Esophagus squamous epithelium (tissue), 5 donors: ENCODE data around the gene RAB10. TPM values are rescaled to one million over a fixed set of nuclear protein-coding genes. Genes with fewer than 3 reads are reported as not detected.
"Not testable (repeated sequence)": the region's sequence is repeated elsewhere in the genome, so short reads cannot be mapped to it uniquely, and the experiment has no call there.

Experiments used
- DNase-seq: peaks from one replicate; lab custom pipeline; 2025; lab: John Stamatoyannopoulos, UW
- H3K27ac ChIP-seq, 4 donors: fragments of 200-600 bp; sonication (generic); one replicate each; pipeline ENCODE4 v1.5.1; 2016 to 2019; ENCODE audit warnings: mild to moderate bottlenecking in 1 of 4
- H3K27me3 ChIP-seq, 4 donors: fragments of 200-600 bp; sonication (generic); 1 replicate in 3 of 4; 2 replicates in 1 of 4; pipeline versions ENCODE4 v1.5.1 to v1.6.0; 2017 to 2021; ENCODE audit warnings: antibody characterized with exemption in 1 of 4
- H3K36me3 ChIP-seq, 3 donors: fragments of 200-600 bp; sonication (generic); one replicate each; pipeline ENCODE4 v1.5.1; 2016 to 2019
- H3K4me1 ChIP-seq, 3 donors: fragments of 200-600 bp; sonication (generic); one replicate each; pipeline ENCODE4 v1.5.1; 2017 to 2019
- H3K4me3 ChIP-seq, 4 donors: fragments of 200-600 bp; sonication (generic); 1 replicate in 3 of 4; 2 replicates in 1 of 4; pipeline ENCODE4 v1.5.1; 2016 to 2019; ENCODE audit warnings: mild to moderate bottlenecking in 2 of 4, moderate library complexity in 1 of 4
- H3K9me3 ChIP-seq, 3 donors: fragments of 200-600 bp; sonication (generic); one replicate each; pipeline ENCODE4 v1.5.1; 2016 to 2019
- CTCF ChIP-seq, 6 experiments: fragments of 450-650 bp in 4 of 6; fragments of 200-600 bp in 2 of 6; sonication (generic) in 2 of 6; IDR thresholded peaks; one replicate each; pipeline ENCODE4 v1.5.1; 2016 to 2019; ENCODE audit warnings: antibody characterized with exemption in 6 of 6, mild to moderate bottlenecking in 4 of 6, moderate library complexity in 4 of 6
- POLR2A ChIP-seq, 4 donors: fragments of 450-650 bp; IDR thresholded peaks; one replicate each; pipeline ENCODE4 v1.6.1; 2017; ENCODE audit warnings: antibody characterized with exemption in 4 of 4, mild to moderate bottlenecking in 4 of 4, moderate library complexity in 3 of 4
- WGBS, 2 donors: methylation state at CpG; one replicate each; pipeline ENCODE4 v1.1.5; 2018; 5-methylcytosine and 5-hydroxymethylcytosine counted together
- intact Hi-C: fragments of 100-400 bp; cut with DNase I; formaldehyde crosslinking; loops from one replicate; pipeline ENCODE4 v1.15.0; 2022
- total RNA-seq, 4 donors: library from RNA; depleted of rRNA; stranded (reverse); fragments of >200 nt; gene quantifications; one replicate each; pipeline ENCODE4 v1.1.0, GENCODE V29; 2016
- donor health status: DM: yes; HTN: yes; CAD: no.

Gene RAB10
- total RNA-seq, 4 donors from 2014 or later: 214 to 388 (median 335) TPM

GRCh38 chr2:25993049-25993448 lies 40.8 kb upstream of the RAB10 start:
- intact Hi-C loops: no loop called here
- Histone ChIP-seq H3K36me3 (no peaks in the 10 kb centered on the region), H3K4me3 (no peak overlapping the region), H3K9me3 (no peaks in the 10 kb centered on the region), H3K4me1 (peaks cover 0 to 27% (median 5%) of the 10 kb centered on the region in 3 donors), H3K27ac (no peak overlapping the region), H3K27me3 (no peaks in the 10 kb centered on the region)
- 81 to 88% methylated on average over 5 of the region's 5 CpGs for WGBS, 2 donors
- no peak for TF ChIP-seq CTCF (IDR thresholded peaks at IDR 0.05)
- TF ChIP-seq POLR2A (IDR thresholded peaks at IDR 0.05): no peak
- no peak for DNase-seq

GRCh38 chr2:25994509-25994908 lies 39.4 kb upstream of the RAB10 start:
- no peak for DNase-seq
- Histone ChIP-seq H3K27ac (no peak overlapping the region), H3K36me3 (no peaks in the 10 kb centered on the region), H3K4me3 (no peak overlapping the region), H3K9me3 (no peaks in the 10 kb centered on the region), H3K27me3 (no peaks in the 10 kb centered on the region), H3K4me1 (peaks cover 0 to 42% (median 7%) of the 10 kb centered on the region in 3 donors)
- intact Hi-C loops: no loop called here
- 92 to 93% methylated on average over 13 to 15 of the region's 15 CpGs for WGBS, 2 donors
- no peak for TF ChIP-seq POLR2A (IDR thresholded peaks at IDR 0.05)

GRCh38 chr2:25996844-25997243 lies 37.0 kb upstream of the RAB10 start:
- H3K27ac ChIP-seq: peak overlapping the region in 1 of 4 donors; percentile 3
- H3K27me3 ChIP-seq: no peaks in the 10 kb centered on the region
- no peak for DNase-seq
- intact Hi-C loops: no loop called here
- 83 to 86% methylated on average over 1 of the region's 1 CpG for WGBS, 2 donors
- no peaks in the 10 kb centered on the region for H3K36me3 ChIP-seq
- H3K4me3 ChIP-seq: no peak overlapping the region
- no peaks in the 10 kb centered on the region for H3K9me3 ChIP-seq
- peaks cover 14 to 55% (median 24%) of the 10 kb centered on the region in 3 donors for H3K4me1 ChIP-seq
- TF ChIP-seq POLR2A (IDR thresholded peaks at IDR 0.05): no peak
- TF ChIP-seq CTCF (IDR thresholded peaks at IDR 0.05): no peak

GRCh38 chr2:25998816-25999383 lies 35.0 kb upstream of the RAB10 start:
- DNase-seq, H3K27me3 ChIP-seq, intact Hi-C loops, H3K4me3 ChIP-seq, H3K36me3 ChIP-seq, H3K9me3 ChIP-seq: not testable (repeated sequence)
- Histone ChIP-seq H3K4me1 (peaks cover 32 to 66% (median 36%) of the 10 kb centered on the region in 3 donors), H3K27ac (peak overlapping the region in 3 of 4 donors; percentile 84 to 95 (median 93))
- WGBS, 2 donors: 82 to 89% methylated on average over 8 to 12 of the region's 13 CpGs

GRCh38 chr2:25999406-25999805 lies 34.5 kb upstream of the RAB10 start:
- Histone ChIP-seq H3K27ac (peak overlapping the region; percentile 84 to 95 (median 89)), H3K4me1 (peaks cover 33 to 71% (median 36%) of the 10 kb centered on the region in 3 donors)
- H3K9me3 ChIP-seq, intact Hi-C loops, H3K27me3 ChIP-seq, H3K4me3 ChIP-seq, H3K36me3 ChIP-seq, DNase-seq: not testable (repeated sequence)
- WGBS, 2 donors: 50 to 63% methylated on average over 6 to 7 of the region's 7 CpGs

GRCh38 chr2:26000561-26001082 lies 33.3 kb upstream of the RAB10 start:
- no peaks in the 10 kb centered on the region for H3K9me3 ChIP-seq
- intact Hi-C loops: no loop called here
- no peak for DNase-seq
- peak overlapping the region; percentile 84 to 95 (median 89) for H3K27ac ChIP-seq
- no peak overlapping the region for H3K4me3 ChIP-seq
- H3K4me1 ChIP-seq: peaks cover 37 to 84% (median 40%) of the 10 kb centered on the region in 3 donors
- no peaks in the 10 kb centered on the region for H3K27me3 ChIP-seq
- no peak for TF ChIP-seq POLR2A (IDR thresholded peaks at IDR 0.05)
- TF ChIP-seq CTCF (IDR thresholded peaks at IDR 0.05): no peak
- H3K36me3 ChIP-seq: no peaks in the 10 kb centered on the region
- WGBS, 2 donors: 32 to 51% methylated on average over 2 of the region's 5 CpGs
